GM12878 (cell line): Measurements from ENCODE around the gene PRRT1. TPM values are rescaled to one million over a fixed set of nuclear protein-coding genes. Genes with fewer than 3 reads are reported as not detected.

Experiments used
- ATAC-seq: fragments of 200-7000 bp; cut with Tn5 transposase; 3 replicates; pipeline ENCODE4 v1.9.1; 2020; ENCODE audit warnings: mild to moderate bottlenecking, moderate library complexity
- BruUV-seq: library from RNA; stranded (reverse); fragments of 400-500 nt; replicated peaks from 2 replicates; lab custom pipeline; 2021; lab: Mats Ljungman, UMichigan
- CTCF ChIA-PET: fragments of 300-600 bp; sonication (Branson Sonifier 250); formaldehyde crosslinking; extraction: SDS; loops from one replicate; lab custom pipeline; 2021; ENCODE audit warnings: inconsistent platforms; lab: Yijun Ruan, JAX
- POLR2A ChIA-PET: fragments of 350-600 bp; formaldehyde crosslinking; extraction: SDS; loops from one replicate; lab custom pipeline; 2021; ENCODE audit warnings: inconsistent platforms; lab: Charles Lee
- RAD21 ChIA-PET: fragments of 300-600 bp; sonication (Branson Sonifier 250); formaldehyde crosslinking; loops from one replicate; lab custom pipeline; 2023; ENCODE audit warnings: antibody characterized with exemption; ENCODE audit not compliant: unreplicated experiment; lab: Charles Lee
- SMC1A ChIA-PET: fragments of 300-600 bp; sonication (Branson Sonifier 250); formaldehyde crosslinking; loops from one replicate; lab custom pipeline; 2023; ENCODE audit not compliant: unreplicated experiment, uncharacterized antibody; lab: Charles Lee
- DNase-seq: peaks from one replicate; pipeline ENCODE4 v3.0.0-alpha.2; 2011; ENCODE audit warnings: low read depth, low spot score
- FAIRE-seq: peaks from 3 replicates; lab custom pipeline; 2011; peaks lifted over from hg19 to GRCh38; lab: Jason Lieb, UNC
- H2AFZ ChIP-seq: 2 replicates; pipeline ENCODE4 v1.6.0; 2011; ENCODE audit warnings: low read depth, low read length, control low read depth; ENCODE audit not compliant: control insufficient read depth
- H3K27ac ChIP-seq: 2 replicates; pipeline ENCODE4 v1.5.1; 2011; ENCODE audit warnings: control low read depth; ENCODE audit not compliant: control insufficient read depth, insufficient read depth
- H3K27me3 ChIP-seq, 2 experiments: replicated peaks in 1 of 2; 2 replicates each; pipeline versions ENCODE4 v1.6.0 to v1.6.1; 2011; ENCODE audit warnings: low read length in 1 of 2; ENCODE audit not compliant: control insufficient read depth in 2 of 2, insufficient read depth in 2 of 2
- H3K36me3 ChIP-seq, 2 experiments: 2 replicates each; pipeline ENCODE4 v1.5.1; 2011; ENCODE audit warnings: low read length in 1 of 2; ENCODE audit not compliant: control insufficient read depth in 2 of 2, insufficient read depth in 2 of 2
- H3K4me1 ChIP-seq: 2 replicates; pipeline ENCODE4 v1.6.1; 2011; ENCODE audit warnings: mild to moderate bottlenecking, low read length, moderate library complexity, mixed read lengths; ENCODE audit not compliant: control insufficient read depth, insufficient read depth
- H3K4me2 ChIP-seq: 2 replicates; pipeline ENCODE4 v1.6.0; 2011; ENCODE audit warnings: control low read depth; ENCODE audit not compliant: control insufficient read depth, insufficient read depth
- H3K4me3 ChIP-seq: fragments of 200-600 bp; sonication (generic); 2 replicates; pipeline ENCODE4 v1.5.1; 2016
- H3K79me2 ChIP-seq: 2 replicates; pipeline ENCODE4 v1.6.0; 2011; ENCODE audit warnings: low read length; ENCODE audit not compliant: control insufficient read depth, insufficient read depth
- H3K9ac ChIP-seq: 2 replicates; pipeline ENCODE4 v1.8.0; 2011; ENCODE audit warnings: low read length, control low read depth, mixed read lengths; ENCODE audit not compliant: control insufficient read depth, insufficient read depth
- H3K9me3 ChIP-seq: replicated peaks from 3 replicates; pipeline ENCODE4 v1.5.1; 2011; ENCODE audit warnings: mild to moderate bottlenecking, low read length; ENCODE audit not compliant: control insufficient read depth, insufficient read depth
- H4K20me1 ChIP-seq: 2 replicates; pipeline ENCODE4 v1.6.0; 2011; ENCODE audit not compliant: control insufficient read depth, insufficient read depth
- BCLAF1 ChIP-seq: fragments of 450-650 bp; IDR thresholded peaks from 2 replicates; pipeline ENCODE4 v1.6.1; 2017; ENCODE audit warnings: antibody characterized with exemption, mild to moderate bottlenecking, moderate library complexity
- CEBPB ChIP-seq, 2 experiments: fragments of 150-350 bp in 1 of 2; IDR thresholded peaks; 2 replicates each; pipeline ENCODE4 v1.6.1; 2012 to 2014; ENCODE audit warnings: low read depth in 2 of 2, low read length in 2 of 2, borderline replicate concordance in 1 of 2, inconsistent platforms in 1 of 2
- CEBPZ ChIP-seq: fragments of 150-350 bp; IDR thresholded peaks from 2 replicates; pipeline ENCODE4 v1.6.1; 2016; ENCODE audit warnings: low read depth, low read length
- MTA3 ChIP-seq: IDR thresholded peaks from 2 replicates; pipeline ENCODE4 v1.6.1; 2012; ENCODE audit warnings: low read length, inconsistent platforms, borderline replicate concordance
- PAX5 ChIP-seq: IDR thresholded peaks from 2 replicates; pipeline ENCODE4 v1.6.1; 2011; ENCODE audit warnings: low read depth, low read length, borderline replicate concordance
- ZNF207 ChIP-seq: fragments of 450-650 bp; IDR thresholded peaks from 2 replicates; pipeline ENCODE4 v1.6.1; 2014; ENCODE audit warnings: antibody characterized with exemption, mild to moderate bottlenecking, borderline replicate concordance
- WGBS: methylation state at CpG from one replicate; pipeline ENCODE4 v1.1.6; 2016; ENCODE audit warnings: low lambda C conversion rate; ENCODE audit not compliant: insufficient replicate concordance, insufficient coverage; ENCODE audit errors: missing lambda C conversion rate; 5-methylcytosine and 5-hydroxymethylcytosine counted together
- in situ Hi-C: fragments of 300-500 bp; cut with MboI; formaldehyde crosslinking; loops from 9 replicates; pipeline ENCODE4 v1.14.3; 2018; ENCODE audit warnings: mixed read lengths
- intact Hi-C: fragments of 100-400 bp; cut with micrococcal nuclease; formaldehyde crosslinking; loops from one replicate; pipeline ENCODE4 v1.14.2; 2022; ENCODE audit not compliant: unreplicated experiment
- polyA plus RNA-seq, 11 experiments: library from polyadenylated mRNA; depleted of rRNA in 4 of 11; unstranded in 6 of 11; stranded (reverse) in 5 of 11; fragments of >200 nt; fragmentation: Nextera tagmentation in 4 of 11; fragmentation: Illumina TruSeq in 1 of 11; extraction: Ambion mirVana in 4 of 11; extraction: Trizol in 1 of 11; gene quantifications; 1 replicate in 1 of 11; 2 replicates in 10 of 11; pipeline versions ENCODE4 v1.2.1 to v1.2.3, GENCODE V29; 2011 to 2016; ENCODE audit warnings: inconsistent platforms in 2 of 11, missing spikeins in 2 of 11, low read depth in 1 of 11
- total RNA-seq, 4 experiments: library from RNA; depleted of rRNA in 3 of 4; stranded (reverse); fragments of >200 nt in 3 of 4; fragmentation: Illumina TruSeq in 1 of 4; extraction: Trizol in 1 of 4; gene quantifications; 2 replicates each; pipeline versions ENCODE4 v1.2.1 to v1.2.3, GENCODE V29; 2013 to 2021
- TF ChIP-seq, protein P1 (sequence below): fragments of 450-650 bp; IDR thresholded peaks from 2 replicates; pipeline ENCODE4 v1.6.1; 2018; ENCODE audit warnings: mild to moderate bottlenecking, low read depth, moderate library complexity; ENCODE audit not compliant: partially characterized antibody
- TF ChIP-seq, protein P2 (sequence below): fragments of 450-650 bp; IDR thresholded peaks from 2 replicates; pipeline ENCODE4 v1.6.1; 2018; ENCODE audit warnings: borderline replicate concordance, mild to moderate bottlenecking; ENCODE audit not compliant: partially characterized antibody

PRRT1 gene
- total and polyA plus RNA-seq, 10 of the 15 experiments (the other 5 are each of a cell fraction or from before 2014, with no cell fraction given) = 0.04 to 0.15 (median 0.10) TPM; not detected in 6

GRCh38 chr6:32175711-32176475 lies 24.2 kb upstream of the PRRT1 start, which contains the start of gene AGPAT1:
TSS of gene AGPAT1 (minus strand) at chr6:32176084. CDS start at chr6:32171496, 4,588 bp downstream.
- WGBS = 1% methylated on average over 23 of the region's 27 CpGs
- POLR2A ChIA-PET = interaction anchor here (0.5 to 5.7 kb wide), 8 partner anchors 14 to 1561 kb away, joined by 3 to 123 read pairs (median 5); partner anchors contain the start of genes ATF6B, FKBPL, GPSM3 and PBX2
- DNase-seq (peak; percentile 92), FAIRE-seq (peak; percentile 86), ATAC-seq (peak; percentile 75)
- no peaks in the 10 kb centered on the region for H4K20me1 ChIP-seq
- BruUV-seq = no TSS peak
- H2AFZ ChIP-seq = peak within 1 kb of the TSS; percentile 78
- no peaks in the 10 kb centered on the region for H3K9me3 ChIP-seq
- H3K9ac ChIP-seq = peak within 1 kb of the TSS; percentile 74
- intact Hi-C loops = loop anchor here (2.0 kb wide), 2 partner anchors 15 to 57 kb away; partner anchors contain the start of gene PBX2
- in situ Hi-C loops = no loop called here
- H3K27me3 ChIP-seq = no peaks in the 10 kb centered on the region
- peak within 1 kb of the TSS; percentile 96 for H3K4me3 ChIP-seq
- CTCF ChIA-PET = interaction anchor here (0.9 to 1.8 kb wide), 4 partner anchors 10 to 59 kb away, joined by 3 to 5 read pairs (median 4); no protein-coding TSS in a partner anchor
- no peaks in the 10 kb centered on the region; a peak in 1 of 4 replicates for H3K36me3 ChIP-seq
- H3K79me2 ChIP-seq = peaks cover 22% of the 10 kb centered on the region
- H3K4me2 ChIP-seq = peak within 1 kb of the TSS; percentile 68
- peak within 1 kb of the TSS; percentile 79 for H3K27ac ChIP-seq
- H3K4me1 ChIP-seq = peaks cover 10% of the 10 kb centered on the region
- SMC1A ChIA-PET = interaction anchor here (1.3 to 4.2 kb wide), 4 partner anchors 16 to 46 kb away, joined by 3 to 41 read pairs (median 14); partner anchors contain the start of genes ATF6B, FKBPL, GPSM3 and PBX2
- RAD21 ChIA-PET = interaction anchor here (2.5 to 2.6 kb wide), 2 partner anchors 17 to 20 kb away, joined by 17 to 21 read pairs; partner anchors contain the start of gene GPSM3
- TF ChIP-seq, protein P1, sequence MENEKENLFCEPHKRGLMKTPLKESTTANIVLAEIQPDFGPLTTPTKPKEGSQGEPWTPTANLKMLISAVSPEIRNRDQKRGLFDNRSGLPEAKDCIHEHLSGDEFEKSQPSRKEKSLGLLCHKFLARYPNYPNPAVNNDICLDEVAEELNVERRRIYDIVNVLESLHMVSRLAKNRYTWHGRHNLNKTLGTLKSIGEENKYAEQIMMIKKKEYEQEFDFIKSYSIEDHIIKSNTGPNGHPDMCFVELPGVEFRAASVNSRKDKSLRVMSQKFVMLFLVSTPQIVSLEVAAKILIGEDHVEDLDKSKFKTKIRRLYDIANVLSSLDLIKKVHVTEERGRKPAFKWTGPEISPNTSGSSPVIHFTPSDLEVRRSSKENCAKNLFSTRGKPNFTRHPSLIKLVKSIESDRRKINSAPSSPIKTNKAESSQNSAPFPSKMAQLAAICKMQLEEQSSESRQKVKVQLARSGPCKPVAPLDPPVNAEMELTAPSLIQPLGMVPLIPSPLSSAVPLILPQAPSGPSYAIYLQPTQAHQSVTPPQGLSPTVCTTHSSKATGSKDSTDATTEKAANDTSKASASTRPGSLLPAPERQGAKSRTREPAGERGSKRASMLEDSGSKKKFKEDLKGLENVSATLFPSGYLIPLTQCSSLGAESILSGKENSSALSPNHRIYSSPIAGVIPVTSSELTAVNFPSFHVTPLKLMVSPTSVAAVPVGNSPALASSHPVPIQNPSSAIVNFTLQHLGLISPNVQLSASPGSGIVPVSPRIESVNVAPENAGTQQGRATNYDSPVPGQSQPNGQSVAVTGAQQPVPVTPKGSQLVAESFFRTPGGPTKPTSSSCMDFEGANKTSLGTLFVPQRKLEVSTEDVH = no peak
- TF ChIP-seq MTA3 (no peak; the same call in 1 of the 2 replicates), CEBPB (IDR thresholded peaks at IDR 0.05; ENCODE audit: borderline replicate concordance in 1 of 2, low read depth in 2 of 2, low read length in 2 of 2) (no peak), ZNF207 (no peak), CEBPZ (no peak), PAX5 (no peak), BCLAF1 (no peak)
- TF ChIP-seq, protein P2, sequence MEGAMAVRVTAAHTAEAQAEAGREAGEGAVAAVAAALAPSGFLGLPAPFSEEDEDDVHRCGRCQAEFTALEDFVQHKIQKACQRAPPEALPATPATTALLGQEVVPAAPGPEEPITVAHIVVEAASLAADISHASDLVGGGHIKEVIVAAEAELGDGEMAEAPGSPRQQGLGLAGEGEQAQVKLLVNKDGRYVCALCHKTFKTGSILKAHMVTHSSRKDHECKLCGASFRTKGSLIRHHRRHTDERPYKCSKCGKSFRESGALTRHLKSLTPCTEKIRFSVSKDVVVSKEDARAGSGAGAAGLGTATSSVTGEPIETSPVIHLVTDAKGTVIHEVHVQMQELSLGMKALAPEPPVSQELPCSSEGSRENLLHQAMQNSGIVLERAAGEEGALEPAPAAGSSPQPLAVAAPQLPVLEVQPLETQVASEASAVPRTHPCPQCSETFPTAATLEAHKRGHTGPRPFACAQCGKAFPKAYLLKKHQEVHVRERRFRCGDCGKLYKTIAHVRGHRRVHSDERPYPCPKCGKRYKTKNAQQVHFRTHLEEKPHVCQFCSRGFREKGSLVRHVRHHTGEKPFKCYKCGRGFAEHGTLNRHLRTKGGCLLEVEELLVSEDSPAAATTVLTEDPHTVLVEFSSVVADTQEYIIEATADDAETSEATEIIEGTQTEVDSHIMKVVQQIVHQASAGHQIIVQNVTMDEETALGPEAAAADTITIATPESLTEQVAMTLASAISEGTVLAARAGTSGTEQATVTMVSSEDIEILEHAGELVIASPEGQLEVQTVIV = no peak
